GM04504 (cell line): ENCODE measurements around the gene CLTA.
"Not testable (repeated sequence)": the region's sequence is repeated elsewhere in the genome, so short reads cannot be mapped to it uniquely, and the experiment has no call there.

Source experiments
- DNase-seq: peaks from one replicate; pipeline ENCODE4 v3.0.0-alpha.2; 2012; ENCODE audit warnings: low read depth

CLTA gene

GRCh38 chr9:36239675-36240074 lies 49.0 kb downstream of the CLTA start:
- not testable (repeated sequence) for DNase-seq

- DNase-seq: no peak
Measured at GRCh38 chr9:36245906-36246305, 55.2 kb downstream of the CLTA start.

- DNase-seq: no peak
Measured at GRCh38 chr9:36247356-36247755, 56.6 kb downstream of the CLTA start.

- DNase-seq: peak; percentile 6
Measured at GRCh38 chr9:36248061-36248460, 57.3 kb downstream of the CLTA start.

- DNase-seq: no peak
Measured at GRCh38 chr9:36249189-36249588, 58.5 kb downstream of the CLTA start.

GRCh38 chr9:36250079-36250478 lies 59.4 kb downstream of the CLTA start:
- no peak for DNase-seq

GRCh38 chr9:36251428-36251827 lies 60.7 kb downstream of the CLTA start:
- DNase-seq: no peak

GRCh38 chr9:36258208-36258995 lies 67.7 kb downstream of the CLTA start, which contains the start of gene GNE:
Gene GNE (minus strand): TSS chr9:36258448. CDS start chr9:36249355, 9,093 bp downstream.
- DNase-seq: peak; percentile 94

GRCh38 chr9:36258996-36259533 lies 68.3 kb downstream of the CLTA start:
- no peak for DNase-seq
